SK-N-SH (cell line): ENCODE results near the gene SLC8B1. TPM values are rescaled to one million over a fixed set of nuclear protein-coding genes. Genes with fewer than 3 reads are reported as not detected.

ENCODE experiments used
- CTCF ChIA-PET: fragments of 300-600, 350-600 bp; formaldehyde crosslinking; extraction: SDS; loops from one replicate; lab custom pipeline; 2021; lab: Yijun Ruan, JAX
- POLR2A ChIA-PET: fragments of 350-600 bp; sonication (Branson Sonifier 250); formaldehyde crosslinking; extraction: SDS; loops from one replicate; lab custom pipeline; 2020; ENCODE audit warnings: antibody characterized with exemption, inconsistent platforms; lab: Yijun Ruan, JAX
- DNase-seq: peaks from one replicate; pipeline ENCODE4 v3.0.0; 2012
- H2AFZ ChIP-seq: fragments of 200-600 bp; sonication (generic); 2 replicates; pipeline ENCODE4 v1.8.1; 2016; ENCODE audit warnings: antibody characterized with exemption, mild to moderate bottlenecking, low read depth
- H3F3A ChIP-seq: fragments of 200-600 bp; sonication (generic); replicated peaks from 2 replicates; pipeline ENCODE3; 2016; ENCODE audit warnings: antibody characterized with exemption, mild to moderate bottlenecking; ENCODE audit not compliant: insufficient read depth
- H3K27ac ChIP-seq, 2 experiments: fragments of 200-500 bp in 1 of 2; fragments of 200-600 bp in 1 of 2; sonication (Bioruptor generic) in 1 of 2; sonication (generic), shearing (Covaris generic) in 1 of 2; 2 replicates each; pipeline versions ENCODE4 v1.5.1 to v1.6.1; 2014 to 2016; ENCODE audit warnings: low read depth in 2 of 2, inconsistent platforms in 1 of 2, low read length in 1 of 2, mild to moderate bottlenecking in 1 of 2, mixed read lengths in 1 of 2
- H3K27me3 ChIP-seq: fragments of 200-600 bp; sonication (generic), shearing (Covaris generic); 2 replicates; pipeline ENCODE4 v1.6.1; 2016; ENCODE audit warnings: mixed run types; ENCODE audit not compliant: insufficient read depth
- H3K36me3 ChIP-seq, 2 experiments: fragments of 200-500 bp in 1 of 2; fragments of 200-600 bp in 1 of 2; sonication (Bioruptor generic) in 1 of 2; sonication (generic) in 1 of 2; replicated peaks in 1 of 2; 2 replicates each; pipeline versions ENCODE3 to v1.5.1; 2014 to 2016; ENCODE audit warnings: low read length in 1 of 2, mild to moderate bottlenecking in 1 of 2; ENCODE audit not compliant: insufficient read depth in 2 of 2, control insufficient read depth in 1 of 2
- H3K4me1 ChIP-seq, 2 experiments: fragments of 200-500 bp in 1 of 2; fragments of 200-600 bp in 1 of 2; sonication (Bioruptor generic) in 1 of 2; sonication (generic), shearing (Covaris generic) in 1 of 2; 2 replicates each; pipeline versions ENCODE4 v1.5.1 to v1.6.1; 2014 to 2016; ENCODE audit warnings: low read depth in 1 of 2, low read length in 1 of 2, mixed run types in 1 of 2; ENCODE audit not compliant: insufficient read depth in 2 of 2, control insufficient read depth in 1 of 2
- H3K4me2 ChIP-seq: fragments of 200-600 bp; sonication (generic), shearing (Covaris generic); 2 replicates; pipeline ENCODE4 v1.6.1; 2017; ENCODE audit warnings: mixed run types
- H3K4me3 ChIP-seq, 2 experiments: fragments of 200-500 bp in 1 of 2; fragments of 200-600 bp in 1 of 2; sonication (Bioruptor generic) in 1 of 2; sonication (generic), shearing (Covaris generic) in 1 of 2; 2 replicates each; pipeline versions ENCODE4 v1.5.1 to v1.8.1; 2014 to 2016; ENCODE audit warnings: low read depth in 2 of 2, inconsistent platforms in 1 of 2, low read length in 1 of 2, mild to moderate bottlenecking in 1 of 2, mixed read lengths in 1 of 2, moderate library complexity in 1 of 2
- H3K79me2 ChIP-seq: fragments of 200-600 bp; sonication (generic); 2 replicates; pipeline ENCODE4 v1.8.1; 2017; ENCODE audit warnings: mild to moderate bottlenecking; ENCODE audit not compliant: insufficient read depth
- H3K9ac ChIP-seq: fragments of 200-600 bp; sonication (generic); 2 replicates; pipeline ENCODE4 v1.6.1; 2017; ENCODE audit warnings: mixed run types
- H3K9me2 ChIP-seq: fragments of 200-600 bp; sonication (generic); 2 replicates; pipeline ENCODE4 v1.6.1; 2017; ENCODE audit warnings: mixed run types
- H3K9me3 ChIP-seq: fragments of 200-600 bp; sonication (generic); 2 replicates; pipeline ENCODE4 v1.6.1; 2017; ENCODE audit warnings: mixed run types, mild to moderate bottlenecking, moderate library complexity
- H4K20me1 ChIP-seq: fragments of 200-600 bp; sonication (generic); 2 replicates; pipeline ENCODE4 v1.6.1; 2017; ENCODE audit warnings: mild to moderate bottlenecking, mixed run types; ENCODE audit not compliant: insufficient read depth
- CHD2 ChIP-seq: fragments of 150-350 bp; IDR thresholded peaks from 2 replicates; pipeline ENCODE4 v1.6.1; 2018; ENCODE audit warnings: low read length; ENCODE audit not compliant: partially characterized antibody
- CTCF ChIP-seq: fragments of 200-600 bp; sonication (generic); IDR thresholded peaks from 2 replicates; pipeline ENCODE4 v1.6.1; 2017; ENCODE audit warnings: antibody characterized with exemption, mild to moderate bottlenecking, moderate library complexity
- ELF1 ChIP-seq: IDR thresholded peaks from 2 replicates; pipeline ENCODE4 v1.4.0; 2012
- EP300 ChIP-seq, 2 experiments: IDR thresholded peaks; 2 replicates each; pipeline versions ENCODE4 v1.4.0 to v1.6.1; 2012; ENCODE audit warnings: borderline replicate concordance in 1 of 2, low read depth in 1 of 2, low read length in 1 of 2
- EZH2phosphoT487 ChIP-seq: fragments of 200-600 bp; sonication (generic); IDR thresholded peaks from 2 replicates; pipeline ENCODE4 v1.6.1; 2017; ENCODE audit warnings: low read depth, mixed run types, mild to moderate bottlenecking, antibody characterized with exemption, moderate library complexity, borderline replicate concordance
- FOSL2 ChIP-seq: IDR thresholded peaks from 2 replicates; pipeline ENCODE4 v1.4.0; 2012; ENCODE audit warnings: low read depth, mild to moderate bottlenecking, moderate library complexity, borderline replicate concordance
- GATA2 ChIP-seq: sonication (generic); formaldehyde crosslinking; IDR thresholded peaks from 2 replicates; pipeline ENCODE4 v1.5.0; 2020; ENCODE audit warnings: mild to moderate bottlenecking, missing genetic modification reagents
- IRF3 ChIP-seq: fragments of 150-350 bp; IDR thresholded peaks from 2 replicates; pipeline ENCODE4 v1.6.1; 2016; ENCODE audit warnings: mild to moderate bottlenecking, low read depth, low read length
- JUND ChIP-seq: IDR thresholded peaks from 2 replicates; pipeline ENCODE4 v1.4.0; 2012
- RAD21 ChIP-seq: IDR thresholded peaks from 2 replicates; pipeline ENCODE4 v1.6.1; 2012; ENCODE audit warnings: mild to moderate bottlenecking, low read length
- RFX5 ChIP-seq: IDR thresholded peaks from 2 replicates; pipeline ENCODE4 v1.6.1; 2012; ENCODE audit warnings: mild to moderate bottlenecking, improper control_type of control experiment, low read length
- SMC3 ChIP-seq: IDR thresholded peaks from 2 replicates; pipeline ENCODE4 v1.6.1; 2012; ENCODE audit warnings: low read depth, low read length, improper control_type of control experiment
- TAF1 ChIP-seq: IDR thresholded peaks from 2 replicates; pipeline ENCODE4 v1.6.1; 2012; ENCODE audit warnings: low read depth, mild to moderate bottlenecking, low read length, moderate library complexity, borderline replicate concordance
- TCF12 ChIP-seq: IDR thresholded peaks from 2 replicates; pipeline ENCODE4 v1.4.0; 2012
- TEAD4 ChIP-seq: IDR thresholded peaks from 2 replicates; pipeline ENCODE4 v1.4.0; 2012; ENCODE audit warnings: mild to moderate bottlenecking, borderline replicate concordance; ENCODE audit not compliant: insufficient read depth
- WGBS: methylation state at CpG from one replicate; pipeline ENCODE4 v1.1.6; 2017; ENCODE audit warnings: low lambda C conversion rate; 5-methylcytosine and 5-hydroxymethylcytosine counted together
- polyA plus RNA-seq, 3 experiments: library from polyadenylated mRNA; depleted of rRNA; stranded (reverse); fragments of >200 nt; gene quantifications; 2 replicates each; pipeline ENCODE4 v1.2.3, GENCODE V29; 2012
- TF ChIP-seq, protein P1 (sequence below): IDR thresholded peaks from 2 replicates; pipeline ENCODE4 v1.6.1; 2012; ENCODE audit warnings: mild to moderate bottlenecking, low read depth, low read length, moderate library complexity
- TF ChIP-seq, protein P2 (sequence below): fragments of 150-350 bp; IDR thresholded peaks from 2 replicates; pipeline ENCODE4 v1.6.1; 2017; ENCODE audit warnings: antibody characterized with exemption, low read length, low read depth, borderline replicate concordance
- TF ChIP-seq, protein P3 (sequence below): IDR thresholded peaks from 2 replicates; pipeline ENCODE4 v1.4.0; 2012; ENCODE audit warnings: low read depth, borderline replicate concordance

The SLC8B1 gene
- polyA plus RNA-seq, 1 of the 3 experiments (the other 2 are of a cell fraction), result 12.0 TPM

DNA sequence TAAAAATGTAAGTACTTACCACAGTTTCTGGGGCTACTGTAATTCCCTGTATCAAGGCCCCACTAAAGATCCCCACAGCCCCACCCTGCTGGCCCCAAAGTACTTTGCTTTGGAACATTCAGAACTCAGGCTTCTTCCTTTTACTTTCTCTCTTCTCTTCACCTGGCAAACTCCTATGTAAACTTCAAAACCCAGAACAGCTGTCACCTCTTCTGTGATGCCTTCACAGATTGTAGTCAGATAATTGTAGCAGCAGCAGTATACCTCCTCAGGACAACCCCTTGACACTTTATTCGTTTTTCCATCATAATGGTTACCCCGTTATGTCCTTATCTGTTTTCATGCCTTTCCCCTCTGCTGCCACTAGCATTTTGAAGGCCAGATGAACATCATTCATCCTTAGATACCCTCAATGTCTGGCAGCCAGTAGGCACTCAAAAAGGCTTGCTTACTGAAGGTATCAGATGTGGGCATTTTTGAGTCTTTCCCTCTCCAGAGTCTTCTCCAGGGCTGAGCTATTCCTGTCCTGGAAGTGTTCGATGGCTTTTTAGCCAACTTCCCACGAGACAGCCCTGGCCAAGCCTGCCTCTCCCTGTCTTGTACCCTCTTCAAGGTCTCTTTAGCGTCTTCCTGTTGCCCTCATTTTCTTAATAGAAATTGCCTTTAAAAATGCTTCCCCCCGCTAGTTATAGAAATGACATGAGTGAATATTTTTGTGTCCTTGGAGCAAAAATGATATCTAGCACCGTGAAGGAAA lies 30.9 kb upstream of the SLC8B1 start:
- 94% methylated on average over 7 of the region's 7 CpGs for WGBS
- Histone ChIP-seq H3K27me3 (no peaks in the 10 kb centered on the region), H3K79me2 (no peaks in the 10 kb centered on the region; the same call in 1 of the 2 replicates), H3K36me3 (peaks cover 0 to 5% of the 10 kb centered on the region in 2 experiments), H2AFZ (no peak overlapping the region), H4K20me1 (no peaks in the 10 kb centered on the region; the same call in 1 of the 2 replicates), H3K4me3 (no peak overlapping the region), H3F3A (no peaks in the 10 kb centered on the region), H3K9me2 (no peaks in the 10 kb centered on the region), H3K4me1 (no peaks in the 10 kb centered on the region), H3K9ac (no peak overlapping the region), H3K4me2 (no peak overlapping the region), H3K9me3 (no peaks in the 10 kb centered on the region), H3K27ac (no peak overlapping the region)
- ChIA-PET POLR2A (no interaction called here), CTCF (no interaction called here)
- TF ChIP-seq, protein P1, sequence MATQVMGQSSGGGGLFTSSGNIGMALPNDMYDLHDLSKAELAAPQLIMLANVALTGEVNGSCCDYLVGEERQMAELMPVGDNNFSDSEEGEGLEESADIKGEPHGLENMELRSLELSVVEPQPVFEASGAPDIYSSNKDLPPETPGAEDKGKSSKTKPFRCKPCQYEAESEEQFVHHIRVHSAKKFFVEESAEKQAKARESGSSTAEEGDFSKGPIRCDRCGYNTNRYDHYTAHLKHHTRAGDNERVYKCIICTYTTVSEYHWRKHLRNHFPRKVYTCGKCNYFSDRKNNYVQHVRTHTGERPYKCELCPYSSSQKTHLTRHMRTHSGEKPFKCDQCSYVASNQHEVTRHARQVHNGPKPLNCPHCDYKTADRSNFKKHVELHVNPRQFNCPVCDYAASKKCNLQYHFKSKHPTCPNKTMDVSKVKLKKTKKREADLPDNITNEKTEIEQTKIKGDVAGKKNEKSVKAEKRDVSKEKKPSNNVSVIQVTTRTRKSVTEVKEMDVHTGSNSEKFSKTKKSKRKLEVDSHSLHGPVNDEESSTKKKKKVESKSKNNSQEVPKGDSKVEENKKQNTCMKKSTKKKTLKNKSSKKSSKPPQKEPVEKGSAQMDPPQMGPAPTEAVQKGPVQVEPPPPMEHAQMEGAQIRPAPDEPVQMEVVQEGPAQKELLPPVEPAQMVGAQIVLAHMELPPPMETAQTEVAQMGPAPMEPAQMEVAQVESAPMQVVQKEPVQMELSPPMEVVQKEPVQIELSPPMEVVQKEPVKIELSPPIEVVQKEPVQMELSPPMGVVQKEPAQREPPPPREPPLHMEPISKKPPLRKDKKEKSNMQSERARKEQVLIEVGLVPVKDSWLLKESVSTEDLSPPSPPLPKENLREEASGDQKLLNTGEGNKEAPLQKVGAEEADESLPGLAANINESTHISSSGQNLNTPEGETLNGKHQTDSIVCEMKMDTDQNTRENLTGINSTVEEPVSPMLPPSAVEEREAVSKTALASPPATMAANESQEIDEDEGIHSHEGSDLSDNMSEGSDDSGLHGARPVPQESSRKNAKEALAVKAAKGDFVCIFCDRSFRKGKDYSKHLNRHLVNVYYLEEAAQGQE, result no peak
- DNase-seq, result no peak

GRCh38 chr12:113364698-113365097 lies 29.8 kb upstream of the SLC8B1 start:
- no peak for DNase-seq
- Histone ChIP-seq H2AFZ (no peak overlapping the region), H3K79me2 (peaks cover 8% of the 10 kb centered on the region; the same call in 1 of the 2 replicates), H3K36me3 (peaks cover 0 to 5% of the 10 kb centered on the region in 2 experiments), H3K9me3 (no peaks in the 10 kb centered on the region), H3K9me2 (no peaks in the 10 kb centered on the region), H3K27ac (no peak overlapping the region), H3K4me3 (no peak overlapping the region), H4K20me1 (peaks cover 3% of the 10 kb centered on the region; the same call in 1 of the 2 replicates), H3K9ac (no peak overlapping the region), H3K4me2 (no peak overlapping the region), H3K27me3 (no peaks in the 10 kb centered on the region), H3F3A (no peaks in the 10 kb centered on the region), H3K4me1 (peaks cover 0 to 4% of the 10 kb centered on the region in 2 experiments; a peak in 1 of 4 replicates)
- POLR2A ChIA-PET, result interaction anchor here (0.6 kb wide), 1 partner anchor 1363 kb away, joined by 3 read pairs; no protein-coding TSS in a partner anchor
- WGBS, result 80% methylated on average over 5 of the region's 5 CpGs
- CTCF ChIA-PET, result no interaction called here
- TF ChIP-seq CTCF (no peak), EP300 (IDR thresholded peaks at IDR 0.05; ENCODE audit: borderline replicate concordance in 1 of 2, low read depth in 1 of 2, low read length in 1 of 2) (no peak), CHD2 (no peak), ELF1 (no peak), TCF12 (no peak), TEAD4 (no peak), RFX5 (no peak), JUND (no peak), RAD21 (no peak), IRF3 (no peak), GATA2 (CRISPR knock-in tag) (no peak), FOSL2 (no peak), EZH2phosphoT487 (no peak), SMC3 (no peak), TAF1 (no peak)
- TF ChIP-seq, protein P2, sequence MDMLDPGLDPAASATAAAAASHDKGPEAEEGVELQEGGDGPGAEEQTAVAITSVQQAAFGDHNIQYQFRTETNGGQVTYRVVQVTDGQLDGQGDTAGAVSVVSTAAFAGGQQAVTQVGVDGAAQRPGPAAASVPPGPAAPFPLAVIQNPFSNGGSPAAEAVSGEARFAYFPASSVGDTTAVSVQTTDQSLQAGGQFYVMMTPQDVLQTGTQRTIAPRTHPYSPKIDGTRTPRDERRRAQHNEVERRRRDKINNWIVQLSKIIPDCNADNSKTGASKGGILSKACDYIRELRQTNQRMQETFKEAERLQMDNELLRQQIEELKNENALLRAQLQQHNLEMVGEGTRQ, result no peak
- TF ChIP-seq, protein P3, sequence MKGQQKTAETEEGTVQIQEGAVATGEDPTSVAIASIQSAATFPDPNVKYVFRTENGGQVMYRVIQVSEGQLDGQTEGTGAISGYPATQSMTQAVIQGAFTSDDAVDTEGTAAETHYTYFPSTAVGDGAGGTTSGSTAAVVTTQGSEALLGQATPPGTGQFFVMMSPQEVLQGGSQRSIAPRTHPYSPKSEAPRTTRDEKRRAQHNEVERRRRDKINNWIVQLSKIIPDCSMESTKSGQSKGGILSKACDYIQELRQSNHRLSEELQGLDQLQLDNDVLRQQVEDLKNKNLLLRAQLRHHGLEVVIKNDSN, result no peak
